GM19463 (cell line): ENCODE data around the gene UTS2.

ENCODE experiments used
- ATAC-seq: cut with Tn5 transposase; IDR thresholded peaks from one replicate; pipeline ENCODE4 v1.9.1; 2021; ENCODE audit warnings: mild to moderate bottlenecking, moderate library complexity; ENCODE audit not compliant: unreplicated experiment

The UTS2 gene

DNA sequence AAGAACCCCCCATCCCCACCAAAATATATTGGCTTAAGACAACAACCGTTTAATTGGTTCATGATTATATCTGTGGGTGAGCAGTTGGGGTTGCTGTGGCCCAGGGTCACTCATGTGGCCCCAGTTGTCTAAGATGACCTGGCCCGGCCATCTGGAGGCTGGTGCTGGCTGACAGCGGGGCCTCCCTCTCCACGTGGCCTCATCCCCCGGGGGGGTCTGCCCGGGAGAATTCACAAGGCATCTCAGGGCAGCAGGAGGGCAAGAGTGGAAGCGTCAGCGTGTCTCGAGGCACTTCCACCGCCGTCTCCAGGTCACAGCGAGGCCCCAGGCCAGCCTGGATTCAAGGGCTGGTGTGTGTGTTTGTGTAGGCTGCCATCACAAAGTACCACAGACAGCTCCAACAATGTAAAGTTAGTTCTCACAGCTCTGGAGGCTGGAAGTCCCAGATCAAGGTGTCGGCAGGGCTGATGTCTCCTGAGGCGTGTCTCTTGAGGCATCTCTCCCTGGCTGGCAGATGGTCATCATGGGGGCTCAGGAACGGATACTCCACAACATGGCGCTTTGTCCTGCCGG is 11.0 kb upstream of the UTS2 start:
- no peak for ATAC-seq

DNA sequence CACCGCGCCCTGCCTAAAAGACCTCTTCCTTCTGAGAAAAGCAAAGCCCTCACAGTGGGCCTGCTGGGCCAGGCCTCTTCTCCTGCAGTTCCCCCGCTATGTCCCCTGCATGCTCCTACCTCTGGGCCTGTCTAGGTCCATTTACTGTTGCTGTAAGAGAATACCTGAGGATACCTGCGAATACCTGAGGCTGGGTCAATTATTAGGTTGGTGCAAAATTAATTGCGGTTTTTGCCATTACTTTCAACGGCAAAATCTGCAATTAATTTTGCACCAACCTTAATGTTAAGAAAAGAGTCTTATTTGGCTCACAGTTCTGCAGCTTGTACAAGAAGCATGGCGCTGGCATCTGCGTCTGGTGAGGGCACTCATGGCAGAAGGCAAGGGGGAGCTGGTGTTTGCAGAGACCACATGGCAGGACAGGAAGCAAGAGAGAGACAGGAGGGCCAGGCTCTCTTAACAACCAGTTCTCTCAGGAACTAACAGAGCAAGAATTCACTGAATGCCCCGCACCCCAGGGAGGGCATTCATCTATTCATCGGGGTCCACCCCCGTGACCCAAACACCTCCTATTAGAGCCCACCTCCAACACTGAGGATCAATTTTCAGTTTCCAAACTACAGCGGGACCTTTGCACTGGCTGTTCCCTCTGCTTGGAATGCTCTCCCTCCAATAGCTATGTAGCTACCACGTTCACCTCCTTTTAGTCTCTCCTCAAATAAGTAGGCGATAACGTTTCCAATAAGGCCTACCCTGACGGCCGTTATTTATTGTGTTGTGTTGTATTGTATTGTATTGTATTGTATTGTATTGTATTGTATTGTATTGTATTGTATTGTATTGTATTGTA is 9.6 kb upstream of the UTS2 start:
- ATAC-seq, result no peak

DNA sequence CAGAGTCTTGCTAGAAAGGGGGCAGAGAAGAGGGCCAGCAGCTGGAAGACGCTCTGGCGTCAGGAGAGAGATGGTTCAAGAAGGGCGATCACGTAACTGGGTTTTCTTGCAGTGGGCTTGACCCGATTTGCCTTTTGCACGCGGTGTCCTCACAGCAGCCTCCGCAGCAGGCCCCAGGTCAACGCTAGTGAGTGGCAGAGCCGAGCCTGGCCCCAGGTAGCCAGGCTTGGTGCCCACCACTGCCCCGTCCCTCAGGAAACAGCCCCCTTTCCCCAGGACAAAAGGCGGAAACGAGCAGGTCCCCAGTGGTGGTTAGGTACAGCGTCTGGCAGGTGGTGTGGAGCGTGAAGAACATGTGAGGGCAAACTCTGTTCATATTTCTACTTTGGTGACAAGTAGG is 8.6 kb upstream of the UTS2 start:
- ATAC-seq, result no peak

GRCh38 chr1:7860130-7860529 is 7.3 kb upstream of the UTS2 start:
- ATAC-seq, result no peak

DNA sequence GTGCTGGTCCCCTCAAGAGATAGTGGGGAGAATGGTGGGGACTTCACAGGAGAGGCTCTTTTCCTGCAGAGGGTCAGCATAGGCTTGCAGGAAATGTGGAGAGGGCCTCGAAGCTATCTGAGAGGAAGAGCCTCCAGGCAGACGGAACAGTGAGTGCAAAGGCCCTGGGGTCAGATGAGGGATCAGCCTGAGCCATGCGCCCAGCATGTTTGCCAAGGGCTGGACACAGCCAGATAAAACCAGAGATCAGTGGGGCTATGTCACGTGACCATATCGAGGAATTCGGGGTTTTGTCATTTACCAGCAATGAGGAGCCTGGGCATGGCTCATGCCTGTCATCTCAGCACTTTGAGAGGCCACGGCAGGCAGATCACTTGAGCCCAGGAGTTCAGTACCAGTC is 6.5 kb upstream of the UTS2 start:
- no peak for ATAC-seq

GRCh38 chr1:7857985-7858384 is 5.1 kb upstream of the UTS2 start:
- no peak for ATAC-seq

DNA sequence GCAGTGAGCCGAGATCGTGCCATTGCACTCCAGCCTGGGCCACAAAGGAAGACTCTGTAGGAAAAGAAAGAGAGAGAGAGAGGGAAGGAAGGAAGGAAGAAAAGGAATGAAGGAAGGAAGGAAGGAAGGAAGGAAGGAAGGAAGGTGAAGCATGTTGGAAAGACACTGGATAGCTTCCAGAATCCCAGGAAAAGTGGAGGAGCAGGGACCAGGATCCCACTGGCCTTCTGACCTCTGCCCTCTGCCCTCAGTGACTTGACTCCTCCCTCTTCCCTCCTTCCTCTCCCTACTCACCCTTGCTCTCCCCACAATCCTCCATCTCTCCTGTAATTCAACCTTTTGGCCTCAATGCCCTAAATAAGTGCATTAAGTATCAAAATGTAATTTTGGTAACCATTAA is 4.1 kb upstream of the UTS2 start:
- no peak for ATAC-seq

DNA sequence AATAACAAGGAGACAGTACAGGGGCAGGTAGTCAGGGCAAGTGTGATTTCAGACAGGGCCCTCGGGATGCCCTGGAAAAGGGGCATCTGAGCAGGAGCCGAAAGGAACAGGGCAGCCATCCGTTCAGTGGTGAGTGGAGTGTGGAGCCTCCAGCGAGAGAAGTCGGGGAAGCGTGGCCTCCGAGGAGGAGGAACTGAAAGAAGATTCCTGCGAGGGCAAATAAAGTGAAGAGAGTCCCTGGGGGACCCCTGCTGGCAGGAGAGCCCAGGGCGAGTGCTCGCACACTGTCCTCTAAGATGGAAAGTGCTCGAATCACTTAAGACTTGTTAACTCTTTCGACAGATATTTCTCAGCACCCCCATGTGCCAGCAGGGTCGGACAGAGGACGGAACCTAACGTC is 3.5 kb upstream of the UTS2 start:
- ATAC-seq, result no peak

GRCh38 chr1:7853684-7854026 is 790 bp upstream of the UTS2 start:
- no peak for ATAC-seq

DNA sequence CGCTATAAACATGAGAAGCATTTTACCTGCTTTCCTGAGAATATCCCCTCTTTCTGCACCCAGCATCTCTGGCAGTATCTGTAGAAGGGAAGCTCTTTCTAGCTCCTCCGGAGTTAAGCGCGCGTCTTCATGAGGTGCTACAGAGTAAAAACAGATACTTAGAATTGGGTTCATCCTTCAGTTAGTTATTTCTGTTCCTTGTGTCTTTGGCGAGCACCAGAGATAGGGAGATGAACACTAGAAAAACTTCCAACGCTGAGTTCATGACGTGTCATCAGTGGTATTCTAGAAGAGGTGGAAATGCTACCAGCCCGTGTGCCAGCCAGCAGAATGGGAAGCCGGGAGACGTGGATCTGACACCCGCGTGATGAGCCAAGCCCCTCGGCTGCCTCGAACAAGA is 2.1 kb downstream of the UTS2 start:
- no peak for ATAC-seq

DNA sequence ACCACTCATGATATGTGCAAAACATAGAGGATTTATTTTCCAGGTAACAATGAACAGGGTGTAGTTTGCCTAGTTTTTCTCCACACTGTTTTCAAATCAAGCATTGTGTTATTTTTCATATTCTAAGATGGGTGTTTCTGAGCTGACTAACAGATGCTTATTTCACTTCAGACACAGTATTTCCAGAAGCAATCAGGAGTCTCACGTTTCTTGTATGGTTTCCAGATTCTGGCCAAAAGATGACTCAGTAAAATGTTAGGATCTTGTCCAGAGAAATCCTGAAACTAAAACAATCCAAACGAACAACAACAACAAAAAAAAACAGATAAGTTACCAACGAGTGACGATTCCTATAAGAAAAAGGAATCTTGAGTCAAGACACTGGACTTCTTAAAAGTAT is 5.3 kb downstream of the UTS2 start:
- ATAC-seq, result no peak

GRCh38 chr1:7846656-7847055 is 6.2 kb downstream of the UTS2 start:
- ATAC-seq, result no peak

- ATAC-seq, result no peak
Measured at GRCh38 chr1:7845761-7846160, 7.1 kb downstream of the UTS2 start.

DNA sequence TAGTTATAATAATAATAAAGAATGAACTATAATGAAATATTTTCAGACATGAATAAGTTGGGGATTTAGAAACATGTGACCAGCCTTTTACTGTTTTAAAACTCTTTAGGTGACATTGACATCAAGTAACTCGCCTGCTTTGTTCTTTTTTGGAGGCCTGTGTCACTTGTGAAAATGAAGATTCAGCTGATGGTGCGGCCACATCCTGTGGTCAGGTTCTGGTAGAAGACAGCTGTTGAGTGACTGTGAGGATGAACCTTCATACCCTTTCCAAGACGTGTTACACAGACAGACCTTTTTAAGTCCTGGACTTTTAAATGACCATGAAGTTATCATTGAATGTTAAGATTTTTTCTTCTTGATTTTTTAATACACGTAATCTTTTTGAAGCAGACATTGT is 10.3 kb downstream of the UTS2 start:
- no peak for ATAC-seq

DNA sequence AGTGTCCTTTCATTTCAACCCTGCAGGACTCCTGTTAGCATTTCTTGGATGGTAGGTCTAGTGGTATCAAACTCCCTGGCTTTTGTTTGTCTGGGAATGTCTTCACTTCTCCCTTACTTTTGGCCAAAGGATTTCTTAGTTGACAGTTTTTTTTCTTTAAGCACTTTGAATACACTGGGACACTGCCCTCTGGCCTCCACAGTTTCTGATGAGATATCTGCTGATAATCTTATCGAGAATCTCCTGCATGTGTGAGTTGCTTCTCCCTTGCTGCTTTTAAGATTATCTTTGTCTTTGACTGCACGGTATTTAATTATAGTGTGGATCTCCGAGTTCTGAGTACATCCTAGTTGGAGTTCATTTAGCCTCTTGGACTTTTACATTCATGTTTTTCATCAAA is 13.3 kb downstream of the UTS2 start:
- ATAC-seq, result no peak

DNA sequence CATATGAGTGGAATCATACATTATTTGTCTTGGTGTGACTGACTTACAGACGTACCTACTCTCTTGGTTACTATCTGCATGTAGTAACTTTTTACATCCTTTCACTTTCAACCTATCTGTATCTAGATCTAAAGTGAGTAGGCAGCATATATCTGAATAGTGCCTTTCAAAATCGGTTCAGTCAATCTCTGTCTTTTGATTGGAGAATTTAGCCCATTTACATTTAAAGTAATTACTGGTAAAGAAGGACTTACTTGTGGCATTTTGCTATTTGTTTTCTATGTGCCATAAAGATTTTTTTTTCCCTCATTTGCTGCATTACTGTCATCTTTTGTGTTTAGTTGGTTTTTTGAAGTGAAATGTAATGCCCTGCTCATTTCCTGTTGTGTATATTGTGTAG is 14.2 kb downstream of the UTS2 start:
- no peak for ATAC-seq

DNA sequence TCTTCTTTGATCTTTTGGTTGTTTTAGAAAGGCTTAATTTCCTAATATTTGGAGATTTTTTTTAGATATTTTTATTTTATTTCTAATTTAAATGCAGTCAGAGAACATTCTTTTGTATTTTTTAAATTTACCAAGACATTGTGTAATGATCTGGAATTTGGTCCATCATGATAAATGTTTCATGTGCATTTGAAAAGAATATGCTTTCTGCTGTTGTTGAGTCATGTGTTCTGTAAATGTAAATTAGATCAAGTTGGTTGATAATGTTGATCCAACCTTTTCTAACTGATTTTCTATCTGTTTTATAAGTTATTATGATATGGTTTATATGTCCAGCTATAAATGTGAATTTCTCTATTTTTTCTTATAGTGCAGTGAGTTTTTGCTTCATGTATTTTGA is 19.8 kb downstream of the UTS2 start:
- no peak for ATAC-seq

DNA sequence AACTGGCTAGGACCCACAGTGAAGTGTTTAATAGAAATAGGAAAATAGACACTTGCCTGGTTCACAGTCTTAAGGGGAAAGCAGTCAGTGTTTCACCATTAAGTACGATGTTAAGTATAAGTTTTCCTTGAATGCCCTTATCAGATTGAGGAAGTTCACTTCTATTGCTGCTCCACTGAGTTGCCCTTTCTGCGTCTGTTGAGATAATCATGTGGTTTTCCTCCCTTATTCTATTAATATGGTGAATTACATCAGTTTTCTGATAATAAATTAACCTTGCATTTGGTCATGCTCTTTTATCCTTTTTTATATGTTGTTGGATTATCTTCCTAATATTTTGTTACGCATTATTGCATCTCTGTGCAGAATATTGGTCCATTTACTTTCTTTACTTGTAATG is 21.4 kb downstream of the UTS2 start:
- ATAC-seq, result no peak

DNA sequence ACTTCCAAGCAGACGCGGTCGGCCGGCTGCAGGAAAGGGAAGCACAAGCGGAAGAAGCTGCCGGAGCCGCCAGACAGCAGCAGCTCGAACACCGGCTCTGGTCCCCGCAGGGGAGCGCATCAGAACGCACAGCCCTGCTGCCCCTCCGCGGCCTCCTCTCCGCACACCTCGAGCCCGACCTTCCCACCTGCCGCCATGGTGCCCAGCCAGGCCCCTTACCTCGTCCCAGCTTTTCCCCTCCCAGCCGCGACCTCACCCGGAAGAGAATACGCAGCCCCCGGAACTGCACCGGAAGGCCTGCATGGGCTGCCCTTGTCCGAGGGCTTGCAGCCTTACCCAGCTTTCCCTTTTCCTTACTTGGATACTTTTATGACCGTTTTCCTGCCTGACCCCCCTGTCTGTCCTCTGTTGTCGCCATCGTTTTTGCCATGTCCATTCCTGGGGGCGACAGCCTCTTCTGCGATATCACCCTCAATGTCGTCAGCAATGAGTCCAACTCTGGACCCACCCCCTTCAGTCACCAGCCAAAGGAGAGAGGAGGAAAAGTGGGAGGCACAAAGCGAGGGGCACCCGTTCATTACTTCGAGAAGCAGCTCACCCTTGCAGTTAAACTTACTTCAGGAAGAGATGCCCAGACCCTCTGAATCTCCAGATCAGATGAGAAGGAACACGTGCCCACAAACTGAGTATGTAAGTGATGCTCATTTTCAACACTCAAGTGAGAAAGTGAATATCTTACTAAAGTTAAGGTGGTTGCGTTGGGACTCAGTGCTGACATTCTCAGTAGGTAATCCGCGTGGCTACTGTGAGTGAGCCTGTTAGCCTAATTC is 25.5 kb downstream of the UTS2 start:
- ATAC-seq, result no peak

DNA sequence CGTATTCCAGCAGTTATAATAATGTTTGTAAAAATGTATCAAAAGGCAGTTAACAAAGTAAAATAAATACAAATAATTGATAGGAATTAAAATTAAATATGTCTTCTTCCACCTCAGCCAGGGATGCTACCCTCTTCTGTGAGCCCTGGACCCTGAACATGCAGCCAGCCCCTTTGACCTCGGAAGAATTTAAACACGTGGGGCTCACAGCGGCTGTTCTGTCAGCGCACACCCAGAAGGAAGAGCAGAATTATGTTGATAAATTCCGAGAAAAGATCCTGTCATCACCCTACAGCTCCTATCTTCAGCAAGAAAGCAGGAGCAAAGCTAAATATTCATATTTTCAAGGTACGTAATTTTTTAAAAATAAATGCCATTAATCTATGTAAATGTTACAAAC is 26.5 kb downstream of the UTS2 start:
- ATAC-seq, result no peak

DNA sequence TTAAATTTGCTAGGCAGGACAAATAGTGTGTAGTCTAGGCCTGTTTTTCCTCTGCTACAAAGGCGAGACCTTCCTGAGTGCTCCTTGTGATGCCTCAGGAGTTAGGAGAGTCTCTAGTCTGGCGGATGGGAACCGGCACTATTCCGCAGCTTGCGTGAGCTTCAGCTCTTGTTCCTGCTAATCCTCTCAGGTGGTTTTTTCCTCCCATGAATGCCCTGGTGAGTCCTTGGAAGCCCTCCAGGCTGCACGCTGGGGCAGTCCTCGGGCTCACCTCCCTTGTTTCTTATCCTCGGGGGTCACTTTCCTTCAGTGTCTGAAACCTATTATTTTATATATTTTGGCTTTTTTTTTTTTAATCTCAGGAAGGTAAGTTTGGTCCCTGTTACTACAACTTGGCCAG is 28.2 kb downstream of the UTS2 start:
- ATAC-seq, result no peak

GRCh38 chr1:7821282-7821681 is 31.6 kb downstream of the UTS2 start:
- no peak for ATAC-seq
